HCT116 (cell line): ENCODE measurements around the gene ARHGAP33. TPM values are rescaled to one million over a fixed set of nuclear protein-coding genes. Genes with fewer than 3 reads are reported as not detected.

Source experiments
- ATAC-seq: fragments of 200-7000 bp; cut with Tn5 transposase; 2 replicates; pipeline ENCODE4 v1.9.1; 2020; ENCODE audit warnings: mild to moderate bottlenecking, moderate library complexity
- Bru-seq: library from RNA; stranded (reverse); fragments of 400-500 nt; gene quantifications from one replicate; lab custom pipeline; 2021; lab: Mats Ljungman, UMichigan
- BruChase-seq, 2 experiments: library from RNA; stranded (reverse); fragments of 400-500 nt; gene quantifications; one replicate each; lab custom pipeline; 2021; lab: Mats Ljungman, UMichigan
- BruUV-seq: library from RNA; stranded (reverse); fragments of 400-500 nt; replicated peaks from 2 replicates; lab custom pipeline; 2021; lab: Mats Ljungman, UMichigan
- CTCF ChIA-PET: fragments of 300-600 bp; sonication (Branson Sonifier 250); formaldehyde crosslinking; loops from one replicate; lab custom pipeline; 2021; ENCODE audit warnings: antibody characterized with exemption; lab: Charles Lee
- POLR2A ChIA-PET: fragments of 300-600, 350-600 bp; sonication (Branson Sonifier 250); formaldehyde crosslinking; loops from one replicate; lab custom pipeline; 2021; ENCODE audit warnings: antibody characterized with exemption; lab: Charles Lee
- RAD21 ChIA-PET, 2 experiments: fragments of 300-600 bp; sonication (Branson Sonifier 250); formaldehyde crosslinking; loops; one replicate each; lab custom pipeline; 2023; ENCODE audit warnings: low total read pairs in 2 of 2; ENCODE audit not compliant: uncharacterized antibody in 2 of 2, unreplicated experiment in 2 of 2, low non-redundant PET in 1 of 2; lab: Charles Lee
- DNase-seq: peaks from one replicate; pipeline ENCODE4 v3.0.0-alpha.2; 2010; ENCODE audit warnings: low read depth, low spot score
- H2AFZ ChIP-seq: fragments of 200-600 bp; shearing (Covaris generic), sonication (generic); 2 replicates; pipeline ENCODE4 v1.6.1; 2017; ENCODE audit warnings: low read depth, mixed run types, mixed read lengths, antibody characterized with exemption, low read length; ENCODE audit not compliant: poor library complexity, severe bottlenecking
- H3K27ac ChIP-seq: 2 replicates; pipeline ENCODE4 v1.5.1; 2012; ENCODE audit warnings: low read depth, low read length
- H3K27me3 ChIP-seq: fragments of 200-600 bp; sonication (generic); 2 replicates; pipeline ENCODE4 v1.6.1; 2016; ENCODE audit warnings: mixed run types, low read length, mixed read lengths; ENCODE audit not compliant: insufficient read depth
- H3K36me3 ChIP-seq, 2 experiments: fragments of 200-500 bp in 1 of 2; fragments of 200-600 bp in 1 of 2; sonication (Bioruptor generic) in 1 of 2; sonication (generic) in 1 of 2; 2 replicates each; pipeline versions ENCODE4 v1.5.1 to v1.6.1; 2014 to 2016; ENCODE audit warnings: low read length in 2 of 2, inconsistent platforms in 1 of 2, mixed read lengths in 1 of 2, mixed run types in 1 of 2; ENCODE audit not compliant: insufficient read depth in 2 of 2, control insufficient read depth in 1 of 2
- H3K4me1 ChIP-seq, 2 experiments: fragments of 200-600 bp in 1 of 2; sonication (generic) in 1 of 2; 2 replicates each; pipeline versions ENCODE4 v1.5.1 to v1.6.1; 2012 to 2017; ENCODE audit warnings: low read length in 2 of 2, inconsistent platforms in 1 of 2, mild to moderate bottlenecking in 1 of 2, mixed read lengths in 1 of 2, mixed run types in 1 of 2, moderate library complexity in 1 of 2; ENCODE audit not compliant: insufficient read depth in 2 of 2, control insufficient read depth in 1 of 2
- H3K4me2 ChIP-seq: fragments of 200-600 bp; sonication (generic); 2 replicates; pipeline ENCODE4 v1.6.1; 2017; ENCODE audit warnings: mixed run types, low read length, mixed read lengths
- H3K4me3 ChIP-seq, 2 experiments: fragments of 200-600 bp in 1 of 2; sonication (generic) in 1 of 2; replicated peaks in 1 of 2; 2 replicates each; pipeline ENCODE4 v1.5.1; 2011 to 2016; ENCODE audit warnings: low read length in 2 of 2, control low read depth in 1 of 2, low read depth in 1 of 2, mild to moderate bottlenecking in 1 of 2, mixed read lengths in 1 of 2, mixed run types in 1 of 2
- H3K79me2 ChIP-seq: fragments of 200-600 bp; sonication (generic); 2 replicates; pipeline ENCODE4 v1.6.1; 2017; ENCODE audit warnings: mild to moderate bottlenecking, mixed run types, low read length, moderate library complexity, mixed read lengths; ENCODE audit not compliant: insufficient read depth
- H3K9ac ChIP-seq: fragments of 200-600 bp; sonication (generic); 2 replicates; pipeline ENCODE4 v1.6.1; 2016; ENCODE audit warnings: low read length, mixed read lengths
- H3K9me2 ChIP-seq: fragments of 200-600 bp; sonication (generic), shearing (Covaris generic); 2 replicates; pipeline ENCODE4 v1.6.1; 2017; ENCODE audit warnings: mixed run types, mild to moderate bottlenecking, moderate library complexity; ENCODE audit not compliant: insufficient read depth
- H3K9me3 ChIP-seq, 2 experiments: fragments of 200-500 bp in 1 of 2; fragments of 200-600 bp in 1 of 2; sonication (Bioruptor generic) in 1 of 2; sonication (generic) in 1 of 2; 2 replicates each; pipeline ENCODE4 v1.6.1; 2014 to 2017; ENCODE audit warnings: low read length in 2 of 2, mixed read lengths in 2 of 2, inconsistent platforms in 1 of 2, low read depth in 1 of 2, mild to moderate bottlenecking in 1 of 2, mixed run types in 1 of 2, moderate library complexity in 1 of 2; ENCODE audit not compliant: control insufficient read depth in 1 of 2, insufficient read depth in 1 of 2
- H4K20me1 ChIP-seq: fragments of 200-600 bp; sonication (generic), shearing (Covaris generic); 2 replicates; pipeline ENCODE4 v1.6.1; 2017; ENCODE audit warnings: mixed run types, mild to moderate bottlenecking, moderate library complexity; ENCODE audit not compliant: insufficient read depth
- ATF3 ChIP-seq: IDR thresholded peaks from 2 replicates; pipeline ENCODE4 v1.6.1; 2012
- CBX3 ChIP-seq: IDR thresholded peaks from 2 replicates; pipeline ENCODE4 v1.6.1; 2012; ENCODE audit warnings: low read depth
- CEBPB ChIP-seq: IDR thresholded peaks from 2 replicates; pipeline ENCODE4 v1.6.1; 2012; ENCODE audit warnings: low read depth
- CTCF ChIP-seq, 3 experiments: fragments of 200-600 bp in 1 of 3; sonication (generic) in 1 of 3; IDR thresholded peaks in 2 of 3; conservative IDR thresholded peaks in 1 of 3; 2 replicates each; pipeline ENCODE4 v1.5.1; 2012 to 2017; ENCODE audit warnings: low read depth in 2 of 3, low read length in 2 of 3, antibody characterized with exemption in 1 of 3, borderline replicate concordance in 1 of 3, control low read depth in 1 of 3, mild to moderate bottlenecking in 1 of 3, mixed read lengths in 1 of 3, mixed run types in 1 of 3, moderate library complexity in 1 of 3; ENCODE audit not compliant: insufficient read depth in 1 of 3
- EGR1 ChIP-seq: IDR thresholded peaks from 2 replicates; pipeline ENCODE4 v1.6.1; 2012; ENCODE audit warnings: low read depth
- ELF1 ChIP-seq: IDR thresholded peaks from 2 replicates; pipeline ENCODE4 v1.6.1; 2012; ENCODE audit warnings: low read depth, borderline replicate concordance
- FOSL1 ChIP-seq: IDR thresholded peaks from 2 replicates; pipeline ENCODE4 v1.6.1; 2012; ENCODE audit warnings: low read depth
- JUND ChIP-seq: IDR thresholded peaks from 2 replicates; pipeline ENCODE4 v1.6.1; 2012
- POLR2A ChIP-seq: IDR thresholded peaks from 2 replicates; pipeline ENCODE4 v1.7.0; 2011; ENCODE audit warnings: borderline replicate concordance; ENCODE audit not compliant: insufficient read depth, insufficient read length; ENCODE audit errors: extremely low read depth
- POLR2AphosphoS5 ChIP-seq: IDR thresholded peaks from 2 replicates; pipeline ENCODE4 v1.6.1; 2011; ENCODE audit warnings: mild to moderate bottlenecking, low read depth, low read length, moderate library complexity
- RAD21 ChIP-seq: IDR thresholded peaks from 2 replicates; pipeline ENCODE4 v1.6.1; 2012; ENCODE audit warnings: low read depth, mild to moderate bottlenecking
- SRF ChIP-seq: IDR thresholded peaks from 2 replicates; pipeline ENCODE4 v1.6.1; 2012; ENCODE audit warnings: low read depth
- TCF7L2 ChIP-seq: IDR thresholded peaks from 2 replicates; pipeline ENCODE4 v1.7.0; 2011; ENCODE audit warnings: borderline replicate concordance, inconsistent platforms; ENCODE audit not compliant: insufficient read depth, insufficient read length; ENCODE audit errors: extremely low read depth
- YY1 ChIP-seq: IDR thresholded peaks from 2 replicates; pipeline ENCODE4 v1.6.1; 2011; ENCODE audit warnings: low read length, low read depth, moderate library complexity, mild to moderate bottlenecking; ENCODE audit not compliant: insufficient replicate concordance; ENCODE audit errors: extremely low read depth
- ZBTB33 ChIP-seq: IDR thresholded peaks from 2 replicates; pipeline ENCODE4 v1.6.1; 2011; ENCODE audit warnings: mild to moderate bottlenecking, low read length, moderate library complexity; ENCODE audit not compliant: insufficient replicate concordance; ENCODE audit errors: extremely low read depth
- ZFX ChIP-seq: fragments of 450-650 bp; IDR thresholded peaks from 2 replicates; pipeline ENCODE4 v1.6.1; 2017
- ZNF274 ChIP-seq: fragments of 200-500 bp; sonication (Bioruptor generic); IDR thresholded peaks from 2 replicates; pipeline ENCODE4 v1.6.1; 2014; ENCODE audit warnings: mild to moderate bottlenecking, low read depth, low read length, inconsistent platforms
- intact Hi-C: fragments of 100-400 bp; cut with micrococcal nuclease; formaldehyde crosslinking; loops from 2 replicates; pipeline ENCODE4 v1.10.0; 2022
- long read RNA-seq: library from polyadenylated mRNA; unstranded; transcript quantifications from one replicate; pipeline ENCODE4 v2.0.0, GENCODE V29; 2021; ENCODE audit not compliant: unreplicated experiment
- polyA plus RNA-seq: library from polyadenylated mRNA; unstranded; fragments of >200 nt; gene quantifications from 2 replicates; pipeline ENCODE4 v1.2.1, GENCODE V29; 2012; ENCODE audit warnings: missing spikeins
- total RNA-seq: library from RNA; stranded (reverse); gene quantifications from one replicate; pipeline ENCODE4 v1.2.1, GENCODE V29; 2021; ENCODE audit not compliant: unreplicated experiment

Gene ARHGAP33
- total RNA-seq (30.2 TPM), Bru-seq, nascent RNA (percentile 47 among the genes with signal in this experiment), BruChase-seq, experiment 1, labeled RNA remaining after a 6-hour chase (percentile 52 among the genes with signal in this experiment), BruChase-seq, experiment 2, labeled RNA remaining after a 2-hour chase (percentile 51 among the genes with signal in this experiment)
- 20.2 and 21.6 TPM in 2 replicates for polyA plus RNA-seq
- long read RNA-seq, partial matches to known transcripts: 5 of 5 reads
- long read RNA-seq, other reads (novel, unspliced or antisense): 0 of 5 reads

GRCh38 chr19:35775298-35776101 lies at the start of gene ARHGAP33:
TSS of gene ARHGAP33 (plus strand) at chr19:35775564. CDS start at chr19:35775659, 95 bp downstream.
- Histone ChIP-seq H3K9ac (peak within 1 kb of the TSS; percentile 51), H3K4me1 (peaks cover 9 to 16% of the 10 kb centered on the region in 2 experiments; a peak in 3 of 4 replicates), H3K9me3 (no peaks in the 10 kb centered on the region), H3K79me2 (0 out of 2 replicates have a peak, but pooled peaks cover 3% of the 10 kb centered on the region), H3K4me3 (peak within 1 kb of the TSS; percentile 65 to 67), H3K9me2 (no peaks in the 10 kb centered on the region), H4K20me1 (no peaks in the 10 kb centered on the region), H3K36me3 (no peaks in the 10 kb centered on the region), H3K27me3 (no peaks in the 10 kb centered on the region), H2AFZ (peak within 1 kb of the TSS; percentile 17), H3K27ac (no peak within 1 kb of the TSS; the same call in 1 of the 2 replicates), H3K4me2 (peak within 1 kb of the TSS; percentile 77)
- POLR2A ChIA-PET: no interaction called here
- ATAC-seq (peak; percentile 95), DNase-seq (peak; percentile 95)
- RAD21 ChIA-PET: no interaction called here
- intact Hi-C loops: no loop called here
- no TSS peak for BruUV-seq
- CTCF ChIA-PET: no interaction called here
- TF ChIP-seq ELF1 (no peak), TCF7L2 (no peak), SRF (no peak), ZFX (peak; percentile 33; the same call in 1 of the 2 replicates), POLR2AphosphoS5 (peak; percentile 44), EGR1 (no peak), CEBPB (no peak), CTCF (IDR thresholded peaks at IDR 0.05 in 2 of 3, conservative IDR thresholded peaks at IDR 0.05 in 1 of 3; ENCODE audit: borderline replicate concordance in 1 of 3, insufficient read depth in 1 of 3, low read depth in 2 of 3, low read length in 2 of 3) (no peak), JUND (no peak), ATF3 (no peak), FOSL1 (no peak), RAD21 (no peak), POLR2A (no peak), CBX3 (no peak), ZNF274 (no peak), YY1 (no peak), ZBTB33 (no peak)
